Measurements from ENCODE around the gene ZNF407. TPM values are rescaled to one million over a fixed set of nuclear protein-coding genes. Genes with fewer than 3 reads are reported as not detected.

The ZNF407 gene
- total RNA-seq, 5 donors from 2014 or later (not counting 1 experiment from before 2014, with no cell fraction given), result 22.9 to 37.4 (median 24.4) TPM

- POLR2A ChIA-PET, result no interaction called here
- no peaks in the 10 kb centered on the region for H3K36me3 ChIP-seq (ENCODE audit: control insufficient read depth in 2 of 2, extremely low read depth in 1 of 2, insufficient read depth in 1 of 2, low read length in 1 of 2)
- no peak overlapping the region for H3K4me3 ChIP-seq (ENCODE audit: control insufficient read depth in 1 of 2, extremely low read depth in 1 of 2, low read length in 1 of 2)
- WGBS (ENCODE audit: insufficient coverage), result 100% methylated on average over 4 of the region's 5 CpGs
- no peak overlapping the region for H3K4me3 Mint-ChIP-seq
- peaks cover 0 to 3% (median 0%) of the 10 kb centered on the region in 3 donors for H3K4me1 Mint-ChIP-seq
- no peak for ATAC-seq (replicated peaks in 1 of 4)
- no peaks in the 10 kb centered on the region for H3K9me3 ChIP-seq
- H3K27ac ChIP-seq (ENCODE audit: low read length), result no peak overlapping the region
- no peaks in the 10 kb centered on the region for H3K27me3 Mint-ChIP-seq
- CTCF ChIA-PET, result no interaction called here
- H3K9me3 Mint-ChIP-seq, result no peaks in the 10 kb centered on the region
- H3K27ac Mint-ChIP-seq, result no peak overlapping the region
- H3K4me1 ChIP-seq (ENCODE audit: control insufficient read depth in 1 of 2, extremely low read depth in 1 of 2, insufficient read depth in 2 of 2, low read length in 2 of 2), result no peaks in the 10 kb centered on the region
- DNase-seq, result no peak
- no peaks in the 10 kb centered on the region for H3K27me3 ChIP-seq (replicated peaks in 1 of 2; ENCODE audit: control insufficient read depth in 2 of 2, extremely low read depth in 1 of 2, insufficient read depth in 2 of 2, low read length in 1 of 2)
- peaks cover 3% of the 10 kb centered on the region for H3K36me3 Mint-ChIP-seq
These were observed 142.3 kb downstream of the ZNF407 start for GRCh38 chr18:74739926-74740325.

- POLR2A ChIA-PET, result no interaction called here
- Histone ChIP-seq H3K27ac (ENCODE audit: low read length) (no peak overlapping the region), H3K4me1 (ENCODE audit: control insufficient read depth in 1 of 2, extremely low read depth in 1 of 2, insufficient read depth in 2 of 2, low read length in 2 of 2) (no peaks in the 10 kb centered on the region), H3K9me3 (no peaks in the 10 kb centered on the region), H3K27me3 (replicated peaks in 1 of 2; ENCODE audit: control insufficient read depth in 2 of 2, extremely low read depth in 1 of 2, insufficient read depth in 2 of 2, low read length in 1 of 2) (no peaks in the 10 kb centered on the region), H3K4me3 (ENCODE audit: control insufficient read depth in 1 of 2, extremely low read depth in 1 of 2, low read length in 1 of 2) (no peak overlapping the region), H3K36me3 (ENCODE audit: control insufficient read depth in 2 of 2, extremely low read depth in 1 of 2, insufficient read depth in 1 of 2, low read length in 1 of 2) (no peaks in the 10 kb centered on the region)
- Mint-ChIP-seq H3K4me3 (no peak overlapping the region), H3K4me1 (peaks cover 0 to 3% (median 0%) of the 10 kb centered on the region in 3 donors), H3K27me3 (no peaks in the 10 kb centered on the region), H3K36me3 (peaks cover 3% of the 10 kb centered on the region), H3K9me3 (no peaks in the 10 kb centered on the region), H3K27ac (no peak overlapping the region)
- 95% methylated on average over 4 of the region's 5 CpGs for WGBS (ENCODE audit: insufficient coverage)
- DNase-seq (no peak), ATAC-seq (replicated peaks in 1 of 4) (no peak)
- CTCF ChIA-PET, result no interaction called here
These were observed 145.0 kb downstream of the ZNF407 start for GRCh38 chr18:74742573-74743243.

GRCh38 chr18:74745633-74746403 lies 148.1 kb downstream of the ZNF407 start:
- no peak overlapping the region for H3K27ac Mint-ChIP-seq

GRCh38 chr18:74748809-74749208 lies 151.1 kb downstream of the ZNF407 start:
- ATAC-seq (replicated peaks in 1 of 4) (no peak), DNase-seq (no peak)
- Histone ChIP-seq H3K36me3 (ENCODE audit: control insufficient read depth in 2 of 2, extremely low read depth in 1 of 2, insufficient read depth in 1 of 2, low read length in 1 of 2) (no peaks in the 10 kb centered on the region), H3K9me3 (no peaks in the 10 kb centered on the region), H3K4me3 (ENCODE audit: control insufficient read depth in 1 of 2, extremely low read depth in 1 of 2, low read length in 1 of 2) (no peak overlapping the region), H3K4me1 (ENCODE audit: control insufficient read depth in 1 of 2, extremely low read depth in 1 of 2, insufficient read depth in 2 of 2, low read length in 2 of 2) (no peaks in the 10 kb centered on the region), H3K27ac (ENCODE audit: low read length) (no peak overlapping the region), H3K27me3 (replicated peaks in 1 of 2; ENCODE audit: control insufficient read depth in 2 of 2, extremely low read depth in 1 of 2, insufficient read depth in 2 of 2, low read length in 1 of 2) (no peaks in the 10 kb centered on the region)
- Mint-ChIP-seq H3K27ac (peak overlapping the region in 1 of 2 donors; percentile 39), H3K36me3 (peaks cover 31% of the 10 kb centered on the region), H3K27me3 (no peaks in the 10 kb centered on the region), H3K9me3 (peaks cover 0 to 13% (median 5%) of the 10 kb centered on the region in 3 donors), H3K4me1 (peaks cover 0 to 6% (median 4%) of the 10 kb centered on the region in 3 donors), H3K4me3 (no peak overlapping the region)
- CTCF ChIA-PET, result no interaction called here
- WGBS (ENCODE audit: insufficient coverage), result 97% methylated on average over 3 of the region's 4 CpGs
- POLR2A ChIA-PET, result no interaction called here

More at GRCh38 chr18:74745633-74746403, 148.1 kb downstream of the ZNF407 start:
- POLR2A ChIA-PET, result no interaction called here
- Mint-ChIP-seq H3K4me1 (peaks cover 0 to 5% (median 0%) of the 10 kb centered on the region in 3 donors), H3K36me3 (peaks cover 20% of the 10 kb centered on the region), H3K27me3 (no peaks in the 10 kb centered on the region), H3K9me3 (peaks cover 0 to 4% (median 0%) of the 10 kb centered on the region in 3 donors), H3K4me3 (no peak overlapping the region)
- Histone ChIP-seq H3K4me1 (ENCODE audit: control insufficient read depth in 1 of 2, extremely low read depth in 1 of 2, insufficient read depth in 2 of 2, low read length in 2 of 2) (no peaks in the 10 kb centered on the region), H3K36me3 (ENCODE audit: control insufficient read depth in 2 of 2, extremely low read depth in 1 of 2, insufficient read depth in 1 of 2, low read length in 1 of 2) (no peaks in the 10 kb centered on the region), H3K9me3 (no peaks in the 10 kb centered on the region), H3K27ac (ENCODE audit: low read length) (no peak overlapping the region), H3K4me3 (ENCODE audit: control insufficient read depth in 1 of 2, extremely low read depth in 1 of 2, low read length in 1 of 2) (no peak overlapping the region), H3K27me3 (replicated peaks in 1 of 2; ENCODE audit: control insufficient read depth in 2 of 2, extremely low read depth in 1 of 2, insufficient read depth in 2 of 2, low read length in 1 of 2) (no peaks in the 10 kb centered on the region)
- CTCF ChIA-PET, result interaction anchor here (0.5 to 1.0 kb wide), 3 partner anchors 22 to 549 kb away, joined by 3 to 9 read pairs (median 4); no protein-coding TSS in a partner anchor
- DNase-seq (no peak), ATAC-seq (replicated peaks in 1 of 4) (no peak)
- 100% methylated on average over 2 of the region's 10 CpGs for WGBS (ENCODE audit: insufficient coverage)

DNA sequence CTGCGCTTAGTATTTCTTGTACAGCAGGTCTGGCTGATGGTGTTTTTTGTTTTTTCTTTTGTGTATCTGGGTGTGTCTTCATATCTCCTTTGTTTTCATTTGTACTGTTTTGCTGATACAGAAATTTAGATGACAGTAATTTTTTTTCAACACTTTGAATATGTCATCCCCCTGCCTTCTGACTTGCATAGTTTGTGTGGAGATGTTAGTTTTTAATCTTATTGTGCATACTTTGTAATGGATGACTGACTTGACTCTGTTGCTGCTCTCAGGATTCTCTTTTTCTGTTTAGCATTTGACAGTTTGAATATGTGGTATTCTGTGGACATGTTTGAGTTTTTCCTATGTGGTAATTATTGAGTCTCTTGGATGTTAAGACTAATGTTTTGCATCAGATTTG lies 161.3 kb downstream of the ZNF407 start:
- Mint-ChIP-seq H3K27me3 (no peaks in the 10 kb centered on the region), H3K27ac (no peak overlapping the region), H3K9me3 (peaks cover 8 to 28% (median 17%) of the 10 kb centered on the region in 3 donors), H3K4me3 (no peak overlapping the region), H3K4me1 (peaks cover 4 to 14% (median 14%) of the 10 kb centered on the region in 3 donors), H3K36me3 (peaks cover 46% of the 10 kb centered on the region)
- H3K4me1 ChIP-seq (ENCODE audit: control insufficient read depth in 1 of 2, extremely low read depth in 1 of 2, insufficient read depth in 2 of 2, low read length in 2 of 2), result no peaks in the 10 kb centered on the region
- DNase-seq (no peak), ATAC-seq (replicated peaks in 1 of 4) (no peak)
- H3K27me3 ChIP-seq (replicated peaks in 1 of 2; ENCODE audit: control insufficient read depth in 2 of 2, extremely low read depth in 1 of 2, insufficient read depth in 2 of 2, low read length in 1 of 2), result no peaks in the 10 kb centered on the region
- no CpG with 5 or more reads among the region's 1 CpG for WGBS (ENCODE audit: insufficient coverage)
- H3K36me3 ChIP-seq (ENCODE audit: control insufficient read depth in 2 of 2, extremely low read depth in 1 of 2, insufficient read depth in 1 of 2, low read length in 1 of 2), result no peaks in the 10 kb centered on the region
- CTCF ChIA-PET, result interaction anchor here in 1 of 2 donors (0.7 kb wide), 1 partner anchor 32 kb away, joined by 3 read pairs; no protein-coding TSS in a partner anchor
- H3K4me3 ChIP-seq (ENCODE audit: control insufficient read depth in 1 of 2, extremely low read depth in 1 of 2, low read length in 1 of 2), result no peak overlapping the region
- POLR2A ChIA-PET, result no interaction called here
- H3K27ac ChIP-seq (ENCODE audit: low read length), result no peak overlapping the region
- peaks cover 5% of the 10 kb centered on the region for H3K9me3 ChIP-seq

DNA sequence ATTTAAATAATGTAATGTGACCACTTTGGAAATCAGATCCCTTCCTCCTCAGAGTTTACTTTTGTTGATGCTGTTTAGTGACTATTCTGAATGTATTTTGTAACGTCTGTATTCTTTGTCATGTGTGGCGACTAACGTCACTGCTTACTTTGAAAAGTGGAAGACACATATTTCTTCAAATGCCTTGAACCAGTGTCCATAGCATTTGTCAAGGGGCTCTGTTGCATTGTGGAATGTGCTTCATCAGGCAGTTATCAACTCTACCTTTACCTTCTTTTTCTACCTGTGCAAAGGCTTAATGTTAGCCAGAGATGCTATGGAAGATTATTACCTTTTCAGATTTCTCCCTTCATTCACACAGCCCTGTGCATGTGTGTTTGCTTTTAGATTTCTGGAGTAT lies 162.4 kb downstream of the ZNF407 start:
- ATAC-seq (replicated peaks in 1 of 4) (no peak), DNase-seq (no peak)
- H3K36me3 ChIP-seq (ENCODE audit: control insufficient read depth in 2 of 2, extremely low read depth in 1 of 2, insufficient read depth in 1 of 2, low read length in 1 of 2), result no peaks in the 10 kb centered on the region
- ChIA-PET CTCF (no interaction called here), POLR2A (no interaction called here)
- H3K27me3 ChIP-seq (replicated peaks in 1 of 2; ENCODE audit: control insufficient read depth in 2 of 2, extremely low read depth in 1 of 2, insufficient read depth in 2 of 2, low read length in 1 of 2), result no peaks in the 10 kb centered on the region
- H3K4me3 Mint-ChIP-seq, result no peak overlapping the region
- peaks cover 5% of the 10 kb centered on the region for H3K9me3 ChIP-seq
- H3K27me3 Mint-ChIP-seq, result no peaks in the 10 kb centered on the region
- no peak overlapping the region for H3K27ac Mint-ChIP-seq
- no peak overlapping the region for H3K4me3 ChIP-seq (ENCODE audit: control insufficient read depth in 1 of 2, extremely low read depth in 1 of 2, low read length in 1 of 2)
- H3K27ac ChIP-seq (ENCODE audit: low read length), result no peak overlapping the region
- H3K9me3 Mint-ChIP-seq, result peaks cover 8 to 32% (median 17%) of the 10 kb centered on the region in 3 donors
- H3K4me1 ChIP-seq (ENCODE audit: control insufficient read depth in 1 of 2, extremely low read depth in 1 of 2, insufficient read depth in 2 of 2, low read length in 2 of 2), result no peaks in the 10 kb centered on the region
- WGBS (ENCODE audit: insufficient coverage), result no CpG with 5 or more reads among the region's 3 CpGs
- peaks cover 6 to 7% (median 7%) of the 10 kb centered on the region in 3 donors for H3K4me1 Mint-ChIP-seq
- peaks cover 47% of the 10 kb centered on the region for H3K36me3 Mint-ChIP-seq
